LNCAP (cell line): ENCODE measurements around the gene GUCY2C.

Experiments used
- TF ChIP-seq, protein P1 (sequence below): fragments of 450-650 bp; IDR thresholded peaks from 2 replicates; pipeline ENCODE4 v1.5.1; 2017; ENCODE audit warnings: mild to moderate bottlenecking

The GUCY2C gene

DNA sequence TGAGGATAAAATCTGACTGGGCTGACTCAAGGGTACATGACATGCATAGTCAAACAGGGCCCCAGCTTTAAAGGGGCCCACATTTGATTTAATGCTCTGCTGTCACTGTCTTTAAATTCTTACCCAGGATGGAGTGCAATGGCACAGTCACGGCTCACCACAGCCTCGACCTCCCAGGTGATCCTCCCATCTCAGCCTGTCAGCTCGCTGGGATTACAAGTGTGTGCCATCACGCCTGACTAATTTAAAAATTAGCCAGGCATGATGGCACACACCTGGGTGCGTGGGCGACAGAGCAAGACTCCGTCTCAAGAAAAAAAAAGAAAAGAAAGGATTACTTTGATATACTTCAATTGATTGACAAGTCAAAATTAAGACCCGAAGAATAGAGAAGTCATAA, 119.5 kb downstream of the GUCY2C start:
- TF ChIP-seq, protein P1, sequence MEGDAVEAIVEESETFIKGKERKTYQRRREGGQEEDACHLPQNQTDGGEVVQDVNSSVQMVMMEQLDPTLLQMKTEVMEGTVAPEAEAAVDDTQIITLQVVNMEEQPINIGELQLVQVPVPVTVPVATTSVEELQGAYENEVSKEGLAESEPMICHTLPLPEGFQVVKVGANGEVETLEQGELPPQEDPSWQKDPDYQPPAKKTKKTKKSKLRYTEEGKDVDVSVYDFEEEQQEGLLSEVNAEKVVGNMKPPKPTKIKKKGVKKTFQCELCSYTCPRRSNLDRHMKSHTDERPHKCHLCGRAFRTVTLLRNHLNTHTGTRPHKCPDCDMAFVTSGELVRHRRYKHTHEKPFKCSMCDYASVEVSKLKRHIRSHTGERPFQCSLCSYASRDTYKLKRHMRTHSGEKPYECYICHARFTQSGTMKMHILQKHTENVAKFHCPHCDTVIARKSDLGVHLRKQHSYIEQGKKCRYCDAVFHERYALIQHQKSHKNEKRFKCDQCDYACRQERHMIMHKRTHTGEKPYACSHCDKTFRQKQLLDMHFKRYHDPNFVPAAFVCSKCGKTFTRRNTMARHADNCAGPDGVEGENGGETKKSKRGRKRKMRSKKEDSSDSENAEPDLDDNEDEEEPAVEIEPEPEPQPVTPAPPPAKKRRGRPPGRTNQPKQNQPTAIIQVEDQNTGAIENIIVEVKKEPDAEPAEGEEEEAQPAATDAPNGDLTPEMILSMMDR: no peak

DNA sequence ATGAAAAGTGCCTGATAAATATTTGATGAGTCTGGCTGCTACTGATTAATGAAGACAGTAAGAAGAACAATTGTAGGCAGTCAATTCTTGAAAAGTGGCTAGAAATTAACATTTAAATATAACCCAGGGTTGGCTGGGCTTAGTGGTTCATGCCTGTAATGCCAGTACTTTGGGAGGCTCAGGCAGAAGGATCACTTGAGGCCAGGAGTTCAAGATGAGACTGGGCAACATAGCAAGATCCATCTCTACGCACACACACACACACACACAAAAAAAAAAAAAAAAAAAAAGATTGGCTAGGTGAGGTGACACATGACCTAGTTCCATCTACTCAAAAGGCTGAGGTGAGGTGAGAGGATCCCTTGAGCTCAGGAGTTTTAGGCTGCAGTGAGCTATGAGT, 120.8 kb downstream of the GUCY2C start:
- TF ChIP-seq, protein P1: no peak

DNA sequence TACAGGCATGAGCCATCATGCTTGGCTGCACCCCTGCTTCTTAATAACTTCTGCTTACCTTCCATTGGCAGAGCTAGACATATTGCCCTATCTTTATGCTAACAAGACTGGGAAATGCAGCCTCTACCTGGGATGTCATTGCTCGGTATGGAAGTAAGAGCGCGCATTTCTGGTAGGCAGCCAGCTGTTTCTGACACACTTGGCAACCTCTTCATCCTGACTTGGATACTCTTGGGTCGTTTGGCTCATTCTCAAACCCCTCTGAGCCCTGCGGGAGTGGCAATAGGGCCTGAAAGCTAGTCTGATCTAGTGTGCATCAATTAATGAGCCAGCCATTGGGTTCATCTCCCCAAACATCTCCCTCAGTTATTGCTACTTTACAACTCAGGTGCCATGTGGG, 123.3 kb downstream of the GUCY2C start:
- TF ChIP-seq, protein P1: no peak

DNA sequence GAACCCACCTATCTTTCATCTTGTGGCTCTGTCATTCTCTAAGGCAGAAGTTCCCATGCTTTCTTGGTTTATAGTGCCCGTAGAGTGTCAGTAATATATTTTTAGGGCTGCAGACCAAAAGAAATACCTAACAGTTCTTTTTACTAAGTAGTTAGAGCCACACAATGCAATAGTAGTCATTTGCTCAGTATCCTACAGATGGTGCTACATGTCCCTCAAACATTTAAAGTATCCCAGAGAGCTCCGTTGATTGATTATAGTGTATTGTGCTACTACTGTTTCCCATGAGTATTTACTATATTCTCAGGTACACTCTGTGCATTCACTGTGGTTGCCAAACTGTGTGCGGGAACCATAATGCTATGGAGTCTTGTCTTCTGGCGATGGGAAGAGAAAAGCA, 124.0 kb downstream of the GUCY2C start:
- TF ChIP-seq, protein P1: no peak

DNA sequence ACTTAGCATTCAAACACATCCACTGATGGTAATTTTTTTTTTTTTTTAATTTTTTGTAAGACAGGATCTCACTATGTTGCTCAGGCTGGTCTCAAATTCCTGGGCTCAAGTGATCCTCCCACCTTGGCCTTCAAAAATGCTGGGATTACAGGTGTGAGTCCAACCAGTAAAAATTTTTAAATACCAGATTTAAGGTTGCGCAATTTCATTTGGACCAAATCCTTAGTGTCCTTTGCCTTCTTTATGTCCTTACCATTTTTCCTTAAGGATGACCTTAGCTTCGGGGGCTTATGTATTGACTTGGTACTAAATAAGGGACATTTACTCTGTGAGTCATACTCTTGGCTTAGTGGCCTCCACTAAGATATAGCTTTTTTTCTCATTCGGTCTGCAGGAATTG, 124.6 kb downstream of the GUCY2C start:
- TF ChIP-seq, protein P1: no peak

DNA sequence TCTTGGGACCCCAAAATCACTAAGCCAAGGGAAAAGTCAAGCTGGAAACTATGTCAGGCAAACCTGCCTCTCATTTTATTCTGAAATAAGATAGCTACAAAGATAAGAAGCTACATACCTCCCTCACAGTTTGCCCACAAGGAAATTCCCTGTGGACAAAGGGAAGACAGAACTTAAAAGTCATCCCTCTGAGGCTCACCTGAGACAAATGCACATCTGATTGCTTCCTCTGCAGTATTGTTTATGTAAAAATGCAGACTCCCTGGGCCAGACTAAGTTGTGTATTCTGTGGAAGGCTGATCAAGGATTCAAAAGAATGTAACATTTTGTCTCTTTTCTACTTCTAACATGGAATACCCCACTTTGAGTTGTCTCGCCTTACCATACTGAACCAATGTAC, 126.2 kb downstream of the GUCY2C start:
- TF ChIP-seq, protein P1: no peak

DNA sequence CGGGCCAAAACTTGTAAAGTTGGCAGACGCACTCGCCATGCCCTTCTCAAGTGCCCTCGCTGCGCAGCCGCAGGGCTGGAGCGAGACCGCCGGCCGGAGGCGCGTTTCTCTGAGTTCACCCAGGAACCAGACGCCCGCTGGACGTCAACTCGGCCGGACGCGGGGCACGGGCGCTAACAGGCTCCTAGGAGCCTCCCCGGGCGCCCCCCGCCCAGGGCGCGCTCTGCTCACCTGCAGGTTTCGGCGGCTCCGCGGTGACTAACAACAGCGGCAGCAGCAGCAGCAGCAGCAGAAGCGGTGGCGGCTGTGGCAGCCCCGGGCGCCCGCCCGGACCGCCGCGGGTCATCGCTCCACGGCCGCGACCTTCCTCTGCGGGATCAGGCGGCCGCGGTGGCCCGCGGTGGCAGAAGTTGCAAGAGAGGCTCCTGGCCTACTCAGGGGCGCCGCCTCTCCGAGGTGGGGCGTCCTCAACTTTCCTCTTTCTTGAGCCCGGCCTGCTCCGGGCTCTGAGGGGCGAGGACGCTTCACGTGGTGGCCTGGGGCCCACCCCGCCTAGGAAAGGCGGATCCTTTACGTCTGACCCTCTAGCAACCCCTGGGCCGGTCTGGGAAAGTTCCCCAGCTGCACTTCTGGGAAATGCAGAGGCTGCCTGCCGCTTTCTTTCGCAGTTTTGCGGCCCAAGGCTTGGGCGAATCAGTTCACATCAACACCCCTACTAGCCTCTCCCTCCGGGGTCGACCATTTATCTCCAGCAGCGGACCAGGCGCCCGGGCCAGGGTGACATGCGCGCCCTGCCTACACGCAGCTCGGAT, 128.8 kb downstream of the GUCY2C start, which contains the start of gene PLBD1:
TSS of gene PLBD1 (minus strand) at position 533 of the 812 bp plus-strand sequence. CDS start at position 346, 187 bp downstream.
- TF ChIP-seq, protein P1: no peak
